ENCODE measurements around the gene CDHR2. TPM values are rescaled to one million over a fixed set of nuclear protein-coding genes. Genes with fewer than 3 reads are reported as not detected.
"Not testable (repeated sequence)": the region's sequence is repeated elsewhere in the genome, so short reads cannot be mapped to it uniquely, and the experiment has no call there.

Gene CDHR2
- total and polyA plus RNA-seq, 9 donors, result 0.04 to 8.9 (median 0.18) TPM

DNA sequence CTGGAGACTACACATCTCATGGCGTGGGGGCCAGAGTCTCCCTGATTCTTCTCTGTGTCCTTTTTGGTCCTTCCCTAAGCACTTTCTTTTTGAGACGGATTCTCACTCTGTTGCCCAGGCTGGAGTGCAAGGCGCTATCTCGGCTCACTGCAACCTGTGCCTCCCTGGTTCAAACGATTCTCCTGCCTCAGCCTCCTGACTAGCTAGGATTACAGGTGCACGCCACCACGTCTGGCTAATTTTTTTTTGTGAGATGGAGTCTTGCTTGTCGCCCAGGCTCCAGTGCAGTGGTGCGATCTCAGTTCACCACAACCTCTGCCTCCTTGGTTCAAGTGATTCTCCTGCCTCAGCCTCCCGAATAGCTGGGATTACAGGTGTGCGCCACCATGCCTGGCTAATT is 1.8 kb downstream of the CDHR2 start:
- H3K9me3 ChIP-seq (replicated peaks; ENCODE audit: control insufficient read depth, low read depth, low read length); H3K27me3 ChIP-seq (ENCODE audit: control insufficient read depth, insufficient read depth, low read length); H3K27ac ChIP-seq (ENCODE audit: low read length); DNase-seq; H3K4me1 ChIP-seq (ENCODE audit: control insufficient read depth, insufficient read depth, low read length); H3K4me3 ChIP-seq (ENCODE audit: low read length); H3K36me3 ChIP-seq (ENCODE audit: control insufficient read depth, insufficient read depth, low read length): not testable (repeated sequence)
- WGBS (ENCODE audit: insufficient coverage), result 80% methylated on average over 5 of the region's 11 CpGs

DNA sequence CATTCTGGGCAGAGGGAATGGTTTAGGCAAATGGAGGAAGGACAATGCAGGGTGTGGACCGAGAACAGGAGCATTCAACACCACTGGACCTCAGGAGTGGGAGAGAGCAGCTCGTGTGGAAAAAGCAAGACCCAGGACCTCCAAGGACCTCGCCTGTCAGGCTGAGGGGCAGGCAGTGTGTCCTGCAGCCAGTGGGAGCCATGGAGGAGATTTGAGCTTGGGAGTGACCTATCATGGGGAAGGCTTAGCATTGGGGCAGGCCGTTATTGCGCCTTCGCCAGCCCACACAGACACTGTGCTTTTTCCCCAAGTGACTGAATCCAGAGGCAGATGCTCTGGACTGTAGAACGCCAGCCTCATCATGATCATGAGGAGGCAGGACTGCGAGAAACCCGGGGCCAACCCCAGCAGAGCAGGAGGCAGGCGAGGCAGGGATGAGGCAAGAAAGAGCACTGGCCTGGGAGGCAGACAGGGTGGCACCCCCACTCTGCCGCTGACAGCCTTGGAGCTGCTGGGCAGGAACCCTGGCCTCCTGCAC is 3.3 kb downstream of the CDHR2 start:
- Histone ChIP-seq H3K27ac (ENCODE audit: low read length) (no peak overlapping the region), H3K27me3 (ENCODE audit: control insufficient read depth, insufficient read depth, low read length) (peaks cover 2% of the 10 kb centered on the region), H3K9me3 (replicated peaks; ENCODE audit: control insufficient read depth, low read depth, low read length) (no peaks in the 10 kb centered on the region), H3K36me3 (ENCODE audit: control insufficient read depth, insufficient read depth, low read length) (no peaks in the 10 kb centered on the region), H3K4me3 (ENCODE audit: low read length) (no peak overlapping the region), H3K4me1 (ENCODE audit: control insufficient read depth, insufficient read depth, low read length) (peaks cover 6% of the 10 kb centered on the region)
- 74% methylated on average over 11 of the region's 11 CpGs for WGBS (ENCODE audit: insufficient coverage)
- DNase-seq, result no peak

DNA sequence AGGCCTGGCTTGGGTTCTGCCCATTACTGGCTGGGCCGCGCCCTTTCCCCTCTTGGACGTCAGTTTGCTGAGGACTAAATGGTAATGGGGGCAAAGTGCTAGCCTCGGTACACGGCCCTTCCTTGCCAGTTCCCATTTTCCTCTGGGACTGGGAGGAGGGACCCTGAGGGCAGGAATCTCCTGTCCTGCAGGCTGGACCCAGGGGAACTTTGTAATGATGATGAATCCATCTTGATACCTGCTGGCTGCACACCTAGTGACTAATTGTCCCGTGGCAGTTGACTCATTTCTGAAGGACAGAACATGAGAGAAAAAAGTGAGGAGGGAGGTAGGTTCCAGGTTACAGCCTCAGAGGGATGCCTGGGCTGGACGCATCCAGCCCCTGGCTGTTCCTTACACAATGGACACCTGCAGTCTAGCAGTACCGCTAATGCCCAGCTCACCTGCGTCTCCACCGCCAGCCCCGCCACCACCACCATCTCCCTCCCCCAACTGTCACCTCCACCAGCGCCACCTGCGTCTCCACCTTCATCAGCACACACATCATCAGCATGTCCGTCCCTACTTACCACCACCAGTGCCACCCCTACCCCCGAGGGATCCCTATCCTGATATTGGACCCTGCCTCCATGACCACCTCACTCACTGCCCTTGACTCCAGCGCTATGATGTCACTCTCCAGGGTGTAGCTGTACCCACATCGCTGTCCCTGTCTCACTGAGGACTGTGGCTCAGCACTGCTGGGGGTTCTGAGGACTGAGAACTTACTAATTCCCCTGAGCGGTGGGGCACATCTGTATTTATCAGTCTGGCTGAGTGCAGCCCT is 4.3 kb downstream of the CDHR2 start:
- H3K27ac ChIP-seq (ENCODE audit: low read length), result no peak overlapping the region
- H3K9me3 ChIP-seq (replicated peaks; ENCODE audit: control insufficient read depth, low read depth, low read length), result no peaks in the 10 kb centered on the region
- no peak for DNase-seq
- peaks cover 6% of the 10 kb centered on the region for H3K4me1 ChIP-seq (ENCODE audit: control insufficient read depth, insufficient read depth, low read length)
- H3K27me3 ChIP-seq (ENCODE audit: control insufficient read depth, insufficient read depth, low read length), result peaks cover 2% of the 10 kb centered on the region
- 56% methylated on average over 14 of the region's 18 CpGs for WGBS (ENCODE audit: insufficient coverage)
- no peaks in the 10 kb centered on the region for H3K36me3 ChIP-seq (ENCODE audit: control insufficient read depth, insufficient read depth, low read length)
- no peak overlapping the region for H3K4me3 ChIP-seq (ENCODE audit: low read length)

DNA sequence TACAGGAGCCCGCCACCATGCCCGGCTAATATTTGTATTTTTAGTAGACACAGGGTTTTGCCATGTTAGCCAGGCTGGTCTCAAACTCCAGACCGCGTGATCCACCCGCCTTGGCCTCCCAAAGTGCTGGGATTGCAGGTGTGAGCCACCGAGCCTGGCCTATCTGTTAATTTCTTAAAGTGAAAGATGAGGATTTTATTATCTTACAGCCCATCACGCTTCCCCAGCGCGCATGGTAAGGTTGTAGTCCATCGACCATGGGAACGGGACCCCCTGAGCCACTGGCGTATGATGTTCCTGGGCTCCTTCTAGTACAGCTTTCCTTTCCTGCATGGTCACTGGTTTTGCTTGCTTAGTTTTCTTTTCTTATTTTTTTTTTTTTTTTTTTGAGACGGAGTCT is 8.7 kb downstream of the CDHR2 start:
- H3K36me3 ChIP-seq (ENCODE audit: control insufficient read depth, insufficient read depth, low read length), result no peaks in the 10 kb centered on the region
- H3K4me1 ChIP-seq (ENCODE audit: control insufficient read depth, insufficient read depth, low read length), result peaks cover 6% of the 10 kb centered on the region
- DNase-seq, result no peak
- 96% methylated on average over 11 of the region's 13 CpGs for WGBS (ENCODE audit: insufficient coverage)
- no peak overlapping the region for H3K27ac ChIP-seq (ENCODE audit: low read length)
- no peak overlapping the region for H3K4me3 ChIP-seq (ENCODE audit: low read length)
- H3K27me3 ChIP-seq (ENCODE audit: control insufficient read depth, insufficient read depth, low read length), result peaks cover 6% of the 10 kb centered on the region
- H3K9me3 ChIP-seq (replicated peaks; ENCODE audit: control insufficient read depth, low read depth, low read length), result peaks cover 2% of the 10 kb centered on the region

DNA sequence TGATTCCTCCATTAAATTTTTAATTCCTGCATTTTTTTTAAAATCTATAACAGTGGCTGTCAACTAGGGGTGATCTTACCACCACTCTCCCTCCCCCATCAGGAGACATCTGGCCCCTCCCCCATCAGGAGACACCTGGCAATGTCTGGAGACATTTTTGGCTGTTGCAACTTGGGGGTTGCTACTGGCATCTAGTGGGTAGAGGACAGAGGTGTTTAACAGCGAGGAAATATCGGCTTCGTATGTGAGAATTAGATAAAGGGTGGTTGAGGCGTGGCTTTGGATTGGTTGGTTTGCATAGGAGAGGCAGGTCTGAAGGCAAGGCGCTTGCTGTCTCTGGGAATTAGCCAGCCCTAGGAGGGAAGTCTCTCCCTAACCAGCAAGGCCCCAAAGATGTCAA is 10.5 kb downstream of the CDHR2 start:
- DNase-seq, result no peak
- Histone ChIP-seq H3K27me3 (ENCODE audit: control insufficient read depth, insufficient read depth, low read length) (peaks cover 4% of the 10 kb centered on the region), H3K9me3 (replicated peaks; ENCODE audit: control insufficient read depth, low read depth, low read length) (peaks cover 2% of the 10 kb centered on the region), H3K36me3 (ENCODE audit: control insufficient read depth, insufficient read depth, low read length) (no peaks in the 10 kb centered on the region), H3K4me3 (ENCODE audit: low read length) (no peak overlapping the region), H3K4me1 (ENCODE audit: control insufficient read depth, insufficient read depth, low read length) (no peaks in the 10 kb centered on the region), H3K27ac (ENCODE audit: low read length) (no peak overlapping the region)
- WGBS (ENCODE audit: insufficient coverage), result 53% methylated on average over 4 of the region's 5 CpGs

DNA sequence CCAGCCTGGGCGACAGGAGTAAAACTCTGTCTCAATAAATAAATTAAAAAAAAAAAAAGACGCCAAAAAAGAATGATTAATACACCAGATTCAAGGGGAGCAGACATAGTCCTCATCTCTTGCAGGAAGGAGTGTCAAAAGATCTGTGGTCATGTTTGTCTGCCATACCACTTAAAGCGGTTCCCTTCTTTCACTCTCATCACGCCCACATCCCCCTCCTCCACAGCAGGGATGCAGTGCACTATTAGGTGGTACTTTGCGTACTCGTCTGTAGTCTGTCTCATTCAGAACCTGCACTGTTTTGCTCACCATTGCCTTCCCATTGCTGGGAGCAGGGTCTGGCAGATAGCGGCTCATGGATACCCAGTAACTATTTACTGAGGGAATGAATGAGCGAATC is 11.2 kb downstream of the CDHR2 start:
- WGBS (ENCODE audit: insufficient coverage), result 62% methylated on average over 6 of the region's 8 CpGs
- H3K9me3 ChIP-seq (replicated peaks; ENCODE audit: control insufficient read depth, low read depth, low read length), result peaks cover 2% of the 10 kb centered on the region
- no peak overlapping the region for H3K27ac ChIP-seq (ENCODE audit: low read length)
- no peak overlapping the region for H3K4me3 ChIP-seq (ENCODE audit: low read length)
- DNase-seq, result no peak
- peaks cover 4% of the 10 kb centered on the region for H3K27me3 ChIP-seq (ENCODE audit: control insufficient read depth, insufficient read depth, low read length)
- H3K36me3 ChIP-seq (ENCODE audit: control insufficient read depth, insufficient read depth, low read length), result no peaks in the 10 kb centered on the region
- H3K4me1 ChIP-seq (ENCODE audit: control insufficient read depth, insufficient read depth, low read length), result no peaks in the 10 kb centered on the region

DNA sequence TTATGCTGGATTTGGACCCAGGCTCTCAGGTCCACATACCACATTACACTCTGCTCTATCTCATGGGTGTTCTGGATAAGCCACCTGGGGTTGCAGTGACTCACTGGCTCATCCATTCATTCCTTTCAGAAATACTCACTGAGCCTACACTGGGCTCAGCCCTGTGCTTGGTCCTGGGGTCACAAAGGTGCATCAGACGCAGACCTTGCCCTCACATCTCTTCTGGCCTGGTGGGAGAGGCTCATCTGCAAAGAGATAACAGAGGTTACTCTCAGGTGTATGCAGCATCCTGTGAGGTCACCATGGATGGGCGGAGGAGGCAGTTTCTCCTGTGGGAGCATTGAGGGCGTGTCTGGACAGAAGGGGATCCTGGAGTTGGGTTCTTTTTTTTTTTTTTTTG is 12.1 kb downstream of the CDHR2 start:
- no peak overlapping the region for H3K4me3 ChIP-seq (ENCODE audit: low read length)

DNA sequence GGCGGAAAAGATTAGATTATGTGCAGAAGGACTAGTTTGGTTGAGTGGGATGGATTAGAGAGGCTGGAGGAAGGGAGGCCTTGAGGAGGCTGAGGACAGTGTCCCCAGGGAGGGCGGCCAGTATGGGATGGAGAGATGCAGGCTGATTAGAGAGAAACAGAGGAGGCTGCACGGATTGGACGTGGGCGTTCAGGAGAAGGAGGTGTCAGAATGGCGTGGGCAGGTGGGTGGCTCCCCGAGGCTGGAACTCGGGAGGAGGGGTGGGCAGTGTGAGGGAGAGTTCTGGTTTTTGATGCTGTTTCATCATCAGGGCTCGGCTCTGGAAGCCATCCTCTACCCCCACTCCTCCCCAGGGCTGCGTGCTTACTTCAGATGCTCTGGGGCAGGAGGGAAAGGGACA is 13.0 kb downstream of the CDHR2 start:
- no peak overlapping the region for H3K27ac ChIP-seq (ENCODE audit: low read length)
- peaks cover 4% of the 10 kb centered on the region for H3K27me3 ChIP-seq (ENCODE audit: control insufficient read depth, insufficient read depth, low read length)
- WGBS (ENCODE audit: insufficient coverage), result 60% methylated on average over 5 of the region's 10 CpGs
- H3K36me3 ChIP-seq (ENCODE audit: control insufficient read depth, insufficient read depth, low read length), result no peaks in the 10 kb centered on the region
- peaks cover 2% of the 10 kb centered on the region for H3K9me3 ChIP-seq (replicated peaks; ENCODE audit: control insufficient read depth, low read depth, low read length)
- H3K4me1 ChIP-seq (ENCODE audit: control insufficient read depth, insufficient read depth, low read length), result no peaks in the 10 kb centered on the region
- no peak overlapping the region for H3K4me3 ChIP-seq (ENCODE audit: low read length)
- no peak for DNase-seq

More for the DNA sequence above, 12.1 kb downstream of the CDHR2 start:
- no peaks in the 10 kb centered on the region for H3K36me3 ChIP-seq (ENCODE audit: control insufficient read depth, insufficient read depth, low read length)
- no CpG with 5 or more reads among the region's 3 CpGs for WGBS (ENCODE audit: insufficient coverage)
- H3K27me3 ChIP-seq (ENCODE audit: control insufficient read depth, insufficient read depth, low read length), result peaks cover 4% of the 10 kb centered on the region
- no peaks in the 10 kb centered on the region for H3K4me1 ChIP-seq (ENCODE audit: control insufficient read depth, insufficient read depth, low read length)
- peaks cover 2% of the 10 kb centered on the region for H3K9me3 ChIP-seq (replicated peaks; ENCODE audit: control insufficient read depth, low read depth, low read length)
- H3K27ac ChIP-seq (ENCODE audit: low read length), result no peak overlapping the region
- no peak for DNase-seq

DNA sequence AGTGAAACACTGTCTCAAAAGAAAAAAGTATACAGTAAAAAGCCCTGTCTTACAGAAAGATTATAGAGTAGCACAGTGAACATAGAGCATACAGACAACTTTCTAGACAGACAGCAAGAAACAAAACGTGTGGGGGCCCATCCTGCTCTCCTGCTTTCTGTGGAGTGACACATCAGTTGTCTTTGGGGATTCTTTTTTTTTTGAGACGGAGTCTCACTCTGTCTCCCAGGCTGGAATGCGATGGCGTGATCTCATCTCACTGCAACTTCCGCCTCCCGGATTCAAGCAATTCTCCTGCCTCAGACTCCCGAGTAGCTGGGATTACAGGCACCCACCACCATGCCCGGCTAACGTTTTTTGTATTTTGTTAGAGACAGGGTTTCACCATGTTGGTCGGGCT is 14.9 kb downstream of the CDHR2 start:
- Histone ChIP-seq H3K27ac (ENCODE audit: low read length) (no peak overlapping the region), H3K4me3 (ENCODE audit: low read length) (no peak overlapping the region), H3K27me3 (ENCODE audit: control insufficient read depth, insufficient read depth, low read length) (peaks cover 2% of the 10 kb centered on the region), H3K36me3 (ENCODE audit: control insufficient read depth, insufficient read depth, low read length) (no peaks in the 10 kb centered on the region), H3K4me1 (ENCODE audit: control insufficient read depth, insufficient read depth, low read length) (no peaks in the 10 kb centered on the region), H3K9me3 (replicated peaks; ENCODE audit: control insufficient read depth, low read depth, low read length) (no peaks in the 10 kb centered on the region)
- 91% methylated on average over 8 of the region's 10 CpGs for WGBS (ENCODE audit: insufficient coverage)
- DNase-seq, result no peak

DNA sequence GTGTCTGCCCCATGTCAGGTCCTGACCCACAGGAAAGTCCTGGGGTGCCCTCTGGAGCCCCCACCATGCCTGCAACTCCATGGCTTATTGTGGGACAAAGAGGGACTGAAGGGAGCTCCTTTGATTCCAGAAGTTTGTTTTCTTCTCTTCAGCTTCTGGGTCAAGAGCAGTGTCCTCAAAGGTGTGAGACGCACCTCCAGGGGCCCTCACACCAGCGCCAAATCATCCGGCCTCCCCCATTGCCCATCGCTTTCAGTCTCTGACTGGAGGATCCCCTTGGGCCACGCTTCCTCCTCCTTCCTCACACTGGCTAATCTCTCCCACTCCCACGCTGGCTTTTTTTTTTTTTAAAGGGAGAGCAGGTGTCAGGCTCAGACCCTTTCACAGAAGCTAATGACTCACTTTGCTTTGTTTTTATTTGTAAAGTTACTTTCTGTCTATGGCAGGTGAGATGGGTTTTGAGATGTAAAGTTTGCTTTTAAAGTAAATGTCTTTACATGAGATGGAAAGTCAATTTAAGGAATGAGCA is 16.7 kb downstream of the CDHR2 start:
- Histone ChIP-seq H3K27me3 (ENCODE audit: control insufficient read depth, insufficient read depth, low read length) (no peaks in the 10 kb centered on the region), H3K4me3 (ENCODE audit: low read length) (no peak overlapping the region), H3K9me3 (replicated peaks; ENCODE audit: control insufficient read depth, low read depth, low read length) (no peaks in the 10 kb centered on the region), H3K4me1 (ENCODE audit: control insufficient read depth, insufficient read depth, low read length) (no peaks in the 10 kb centered on the region), H3K36me3 (ENCODE audit: control insufficient read depth, insufficient read depth, low read length) (no peaks in the 10 kb centered on the region), H3K27ac (ENCODE audit: low read length) (no peak overlapping the region)
- no peak for DNase-seq
- 39% methylated on average over 4 of the region's 6 CpGs for WGBS (ENCODE audit: insufficient coverage)
